Hepatocyte (in vitro differentiated cells): Measurements from ENCODE around the gene LSS.

Experiments used
- CTCF ChIP-seq: fragments of 200-600 bp; sonication (generic); IDR thresholded peaks from 2 replicates; pipeline ENCODE4 v1.5.1; 2016; ENCODE audit warnings: antibody characterized with exemption, mild to moderate bottlenecking; ENCODE audit not compliant: poor library complexity
- EZH2 ChIP-seq: fragments of 200-600 bp; sonication (generic); IDR thresholded peaks from 2 replicates; pipeline ENCODE4 v1.6.1; 2016; ENCODE audit warnings: antibody characterized with exemption, mild to moderate bottlenecking, borderline replicate concordance
- EZH2phosphoT487 ChIP-seq: fragments of 200-600 bp; sonication (generic); IDR thresholded peaks from one replicate; pipeline ENCODE4 v1.6.1; 2018; ENCODE audit warnings: antibody characterized with exemption, mild to moderate bottlenecking, low read depth, moderate library complexity; ENCODE audit not compliant: unreplicated experiment, severe bottlenecking

GRCh38 chr21:46219591-46220239 lies 8.9 kb downstream of the LSS start:
- no peak for TF ChIP-seq CTCF
- no peak for TF ChIP-seq EZH2
- no peak for TF ChIP-seq EZH2phosphoT487
